ENCODE data around the gene ADORA1.

DNA sequence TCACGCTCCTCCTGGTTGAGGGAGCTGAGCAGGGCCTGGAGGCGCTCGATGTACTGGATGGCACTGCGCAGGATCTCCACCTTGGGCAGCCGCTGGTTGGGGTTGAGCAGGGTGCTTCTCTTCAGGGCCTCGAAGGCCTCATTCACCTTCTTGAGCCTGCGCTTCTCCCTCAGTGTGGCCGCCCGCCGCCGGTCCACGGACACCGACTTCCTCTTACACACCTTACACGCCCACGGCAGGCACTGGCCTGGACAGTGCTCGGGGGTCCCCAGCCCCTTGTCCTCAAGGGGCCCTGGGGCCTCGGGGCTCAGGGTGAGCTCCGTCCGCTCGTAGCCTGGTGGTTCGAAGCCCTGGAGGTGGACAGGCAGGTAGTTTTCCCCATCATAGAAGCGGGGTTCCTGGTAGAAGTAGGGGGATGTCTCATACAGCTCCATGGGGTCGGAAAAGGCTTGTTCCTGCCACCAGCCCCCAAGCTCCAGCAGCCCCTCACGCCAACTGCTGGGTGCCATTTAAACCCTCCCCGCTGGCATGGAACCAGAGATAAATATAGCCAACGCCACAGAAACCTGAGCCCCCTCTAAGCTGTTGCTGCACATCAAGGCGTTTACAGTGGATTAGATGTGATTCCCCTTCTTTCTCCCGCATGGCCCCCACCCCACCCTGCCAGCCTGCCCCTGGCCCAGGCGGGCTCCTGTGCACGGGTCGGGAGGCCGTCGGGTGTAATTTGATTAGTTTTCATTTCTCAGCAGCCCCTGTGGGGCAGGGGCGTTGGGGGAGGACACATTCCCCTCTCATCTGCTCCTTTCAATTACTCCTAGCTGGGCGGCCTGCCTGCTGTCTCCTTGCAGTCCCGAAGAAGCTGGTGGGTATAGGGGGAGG, 41.8 kb upstream of the ADORA1 start, which contains the start of gene MYOG:
- TF ChIP-seq CEBPB (IDR thresholded peaks at IDR 0.05) (no peak), YY1 (IDR thresholded peaks at IDR 0.05; ENCODE audit: low read depth) (no peak), ZBTB7A (IDR thresholded peaks at IDR 0.05; ENCODE audit: low read depth) (no peak), TAF1 (IDR thresholded peaks at IDR 0.05; ENCODE audit: low read depth) (no peak)

Data from Ishikawa (cell line).